Liver (tissue), 9 donors: ENCODE measurements around the gene TAS2R42. TPM values are rescaled to one million over a fixed set of nuclear protein-coding genes. Genes with fewer than 3 reads are reported as not detected.

Source experiments
- DNase-seq: peaks from one replicate; pipeline ENCODE4 v3.0.0-alpha.2; 2017; ENCODE audit warnings: low spot score
- H3K27ac ChIP-seq, 2 donors: one replicate each; pipeline ENCODE4 v1.7.0; 2013; ENCODE audit warnings: inconsistent platforms in 2 of 2, low read length in 2 of 2, control low read depth in 1 of 2, low read depth in 1 of 2, mild to moderate bottlenecking in 1 of 2
- H3K27me3 ChIP-seq, 4 donors: one replicate each; pipeline versions ENCODE4 v1.6.1 to v1.7.0; 2013; ENCODE audit warnings: low read length in 3 of 4, inconsistent platforms in 1 of 4, mild to moderate bottlenecking in 1 of 4, moderate library complexity in 1 of 4; ENCODE audit not compliant: control insufficient read depth in 4 of 4, insufficient read depth in 4 of 4
- H3K36me3 ChIP-seq, 4 donors: one replicate each; pipeline versions ENCODE4 v1.6.1 to v1.7.0; 2013; ENCODE audit warnings: low read length in 3 of 4, mild to moderate bottlenecking in 3 of 4, low read depth in 1 of 4, moderate library complexity in 1 of 4; ENCODE audit not compliant: control insufficient read depth in 4 of 4, insufficient read depth in 3 of 4
- H3K4me1 ChIP-seq, 4 donors: one replicate each; pipeline versions ENCODE4 v1.6.1 to v1.7.0; 2013; ENCODE audit warnings: low read length in 3 of 4, mild to moderate bottlenecking in 3 of 4, moderate library complexity in 1 of 4; ENCODE audit not compliant: control insufficient read depth in 4 of 4, insufficient read depth in 4 of 4
- H3K4me3 ChIP-seq, 3 donors: one replicate each; pipeline versions ENCODE4 v1.6.1 to v1.7.0; 2013; ENCODE audit warnings: low read length in 3 of 3, control low read depth in 1 of 3, low read depth in 1 of 3, mild to moderate bottlenecking in 1 of 3
- H3K9ac ChIP-seq, 2 donors: one replicate each; pipeline ENCODE4 v1.7.0; 2013; ENCODE audit warnings: low read length in 2 of 2, mild to moderate bottlenecking in 2 of 2, moderate library complexity in 2 of 2, control low read depth in 1 of 2, low read depth in 1 of 2
- H3K9me3 ChIP-seq, 4 donors: one replicate each; pipeline versions ENCODE4 v1.6.1 to v1.7.0; 2013; ENCODE audit warnings: low read length in 3 of 4; ENCODE audit not compliant: control insufficient read depth in 4 of 4
- EGR1 ChIP-seq, 2 donors: IDR thresholded peaks; 2 replicates each; pipeline ENCODE4 v1.6.1; 2016 to 2018; ENCODE audit warnings: antibody characterized with exemption in 2 of 2, low read depth in 2 of 2
- FOXA1 ChIP-seq: IDR thresholded peaks from 2 replicates; pipeline ENCODE4 v1.6.1; 2016; ENCODE audit warnings: antibody characterized with exemption
- GABPA ChIP-seq, 2 donors: IDR thresholded peaks in 1 of 2; conservative IDR thresholded peaks in 1 of 2; 2 replicates each; pipeline ENCODE4 v1.6.1; 2016; ENCODE audit warnings: antibody characterized with exemption in 2 of 2, mild to moderate bottlenecking in 1 of 2, moderate library complexity in 1 of 2
- HNF4G ChIP-seq: IDR thresholded peaks from 2 replicates; pipeline ENCODE4 v1.6.1; 2016; ENCODE audit warnings: antibody characterized with exemption
- JUND ChIP-seq, 2 donors: IDR thresholded peaks; 2 replicates each; pipeline ENCODE4 v1.6.1; 2016; ENCODE audit warnings: antibody characterized with exemption in 2 of 2
- NR2F2 ChIP-seq: IDR thresholded peaks from 2 replicates; pipeline ENCODE4 v1.6.1; 2016; ENCODE audit warnings: antibody characterized with exemption
- RAD21 ChIP-seq, 2 donors: IDR thresholded peaks; 2 replicates each; pipeline ENCODE4 v1.6.1; 2016; ENCODE audit warnings: antibody characterized with exemption in 2 of 2, mild to moderate bottlenecking in 2 of 2
- RXRA ChIP-seq, 2 donors: IDR thresholded peaks; 2 replicates each; pipeline ENCODE4 v1.6.1; 2017 to 2018; ENCODE audit warnings: antibody characterized with exemption in 2 of 2, mild to moderate bottlenecking in 1 of 2
- SP1 ChIP-seq: IDR thresholded peaks from 2 replicates; pipeline ENCODE4 v1.6.1; 2018; ENCODE audit warnings: antibody characterized with exemption, mild to moderate bottlenecking
- TAF1 ChIP-seq: conservative IDR thresholded peaks from 2 replicates; pipeline ENCODE4 v1.6.1; 2016; ENCODE audit warnings: antibody characterized with exemption, mild to moderate bottlenecking
- YY1 ChIP-seq: IDR thresholded peaks from 2 replicates; pipeline ENCODE4 v1.6.1; 2016; ENCODE audit warnings: antibody characterized with exemption, mild to moderate bottlenecking
- WGBS: extraction: QIAGEN DNeasy Blood & Tissue Kit; methylation state at CpG from one replicate; pipeline ENCODE4 v1.1.7; 2013; 5-methylcytosine and 5-hydroxymethylcytosine counted together
- polyA plus RNA-seq, 2 donors: library from polyadenylated mRNA; stranded (reverse) in 1 of 2; unstranded in 1 of 2; fragments of 200-250 nt in 1 of 2; fragments of >200 nt in 1 of 2; fragmentation: Nextera tagmentation in 1 of 2; extraction: Ambion mirVana in 1 of 2; gene quantifications; one replicate each; pipeline versions ENCODE4 v1.2.1 to v1.2.3, GENCODE V29; 2013 to 2015
- total RNA-seq, 2 donors: library from RNA; depleted of rRNA; stranded (reverse); fragments of >200 nt; gene quantifications; one replicate each; pipeline ENCODE4 v1.2.3, GENCODE V29; 2014
- TF ChIP-seq, protein P1 (sequence below): IDR thresholded peaks from 2 replicates; pipeline ENCODE4 v1.6.1; 2016; ENCODE audit warnings: antibody characterized with exemption
- TF ChIP-seq, protein P2 (sequence below): IDR thresholded peaks from 2 replicates; pipeline ENCODE4 v1.6.1; 2016; ENCODE audit warnings: antibody characterized with exemption
- TF ChIP-seq, protein P3 (sequence below): IDR thresholded peaks from 2 replicates; pipeline ENCODE4 v1.6.1; 2016; ENCODE audit warnings: antibody characterized with exemption, mild to moderate bottlenecking
- donor health status: healthy.
- donor health status: healthy.
- donor health status: healthy.
- donor health status: healthy.
- donor health status: healthy.

The TAS2R42 gene
- total and polyA plus RNA-seq, 4 donors, result not detected

DNA sequence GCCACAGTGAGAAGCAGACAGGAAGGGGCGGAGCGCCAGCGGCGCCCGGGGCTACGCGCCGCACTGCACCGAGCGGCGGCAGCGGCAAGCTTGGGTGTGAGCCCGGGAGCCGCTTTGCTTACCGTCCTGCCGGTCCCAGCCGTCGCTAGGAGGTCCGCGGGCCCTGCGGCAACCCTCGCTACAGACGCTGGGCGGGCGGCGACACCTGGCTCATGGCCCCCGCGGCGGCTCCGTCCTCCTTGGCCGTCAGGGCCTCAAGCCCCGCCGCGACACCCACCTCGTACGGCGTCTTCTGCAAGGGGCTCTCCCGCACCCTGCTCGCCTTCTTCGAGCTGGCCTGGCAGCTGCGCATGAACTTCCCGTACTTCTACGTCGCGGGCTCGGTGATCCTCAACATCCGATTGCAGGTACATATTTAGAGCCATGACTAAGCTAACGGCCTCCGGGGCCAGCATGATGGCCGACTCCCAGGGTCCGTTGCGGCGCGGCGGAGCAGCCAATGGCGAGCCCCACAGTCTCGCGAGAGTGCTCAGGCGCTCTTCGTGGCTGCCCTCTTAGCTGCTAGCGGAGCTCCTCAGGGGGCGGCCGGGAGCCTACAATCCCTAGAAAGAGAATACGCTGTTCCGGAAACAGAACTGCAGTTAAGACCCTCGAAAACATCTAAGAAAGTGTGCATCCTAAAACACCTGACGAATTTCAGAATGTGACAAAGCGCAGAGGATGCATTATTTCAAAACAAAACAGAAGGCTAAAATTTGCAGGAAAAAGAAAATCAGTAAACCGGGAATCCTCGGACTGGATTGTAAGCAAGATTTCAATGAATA, 15.4 kb downstream of the TAS2R42 start, which contains the start of gene SMIM10L1:
TSS of gene SMIM10L1 (plus strand) at position 50 of the 824 bp plus-strand sequence. CDS start at position 213, 163 bp downstream.
- Histone ChIP-seq H3K9me3 (no peaks in the 10 kb centered on the region), H3K27ac (peak within 1 kb of the TSS; percentile 82 to 92), H3K9ac (peak within 1 kb of the TSS; percentile 81 to 94), H3K4me1 (peaks cover 6 to 29% (median 15%) of the 10 kb centered on the region in 4 donors), H3K4me3 (peak within 1 kb of the TSS; percentile 71 to 98 (median 72)), H3K36me3 (no peaks in the 10 kb centered on the region), H3K27me3 (no peaks in the 10 kb centered on the region)
- DNase-seq, result peak; percentile 87
- WGBS, result under 1% methylated on average over 70 of the region's 70 CpGs
- TF ChIP-seq GABPA (IDR thresholded peaks at IDR 0.05 in 1 of 2, conservative IDR thresholded peaks at IDR 0.05 in 1 of 2) (peak in 1 of 2 donors; percentile 49), SP1 (peak; percentile 7), RAD21 (IDR thresholded peaks at IDR 0.05) (peak; percentile 13 to 51), RXRA (IDR thresholded peaks at IDR 0.05) (no peak), YY1 (peak; percentile 98), NR2F2 (no peak), JUND (IDR thresholded peaks at IDR 0.05) (peak in 1 of 2 donors; percentile 40), HNF4G (no peak)
- TF ChIP-seq, protein P1, sequence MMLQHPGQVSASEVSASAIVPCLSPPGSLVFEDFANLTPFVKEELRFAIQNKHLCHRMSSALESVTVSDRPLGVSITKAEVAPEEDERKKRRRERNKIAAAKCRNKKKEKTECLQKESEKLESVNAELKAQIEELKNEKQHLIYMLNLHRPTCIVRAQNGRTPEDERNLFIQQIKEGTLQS, result no peak
- TF ChIP-seq, protein P2, sequence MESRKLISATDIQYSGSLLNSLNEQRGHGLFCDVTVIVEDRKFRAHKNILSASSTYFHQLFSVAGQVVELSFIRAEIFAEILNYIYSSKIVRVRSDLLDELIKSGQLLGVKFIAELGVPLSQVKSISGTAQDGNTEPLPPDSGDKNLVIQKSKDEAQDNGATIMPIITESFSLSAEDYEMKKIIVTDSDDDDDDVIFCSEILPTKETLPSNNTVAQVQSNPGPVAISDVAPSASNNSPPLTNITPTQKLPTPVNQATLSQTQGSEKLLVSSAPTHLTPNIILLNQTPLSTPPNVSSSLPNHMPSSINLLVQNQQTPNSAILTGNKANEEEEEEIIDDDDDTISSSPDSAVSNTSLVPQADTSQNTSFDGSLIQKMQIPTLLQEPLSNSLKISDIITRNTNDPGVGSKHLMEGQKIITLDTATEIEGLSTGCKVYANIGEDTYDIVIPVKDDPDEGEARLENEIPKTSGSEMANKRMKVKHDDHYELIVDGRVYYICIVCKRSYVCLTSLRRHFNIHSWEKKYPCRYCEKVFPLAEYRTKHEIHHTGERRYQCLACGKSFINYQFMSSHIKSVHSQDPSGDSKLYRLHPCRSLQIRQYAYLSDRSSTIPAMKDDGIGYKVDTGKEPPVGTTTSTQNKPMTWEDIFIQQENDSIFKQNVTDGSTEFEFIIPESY, result peak; percentile 99

DNA sequence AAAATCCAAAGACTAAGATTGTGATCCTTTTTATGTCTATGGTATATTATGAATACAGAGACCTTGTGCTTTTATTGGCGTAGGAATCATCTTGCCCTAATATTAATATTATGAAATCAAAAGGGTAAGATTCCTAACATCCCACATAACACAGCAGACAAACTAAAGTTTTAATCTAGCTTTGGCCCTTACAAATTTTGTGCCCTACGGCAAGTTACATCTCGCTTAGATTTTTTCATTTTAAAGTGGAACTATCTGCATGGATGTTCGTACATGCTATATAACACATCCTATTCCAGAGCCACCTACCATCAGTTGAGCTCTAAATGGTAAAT, 16.0 kb downstream of the TAS2R42 start:
- Histone ChIP-seq H3K9me3 (no peaks in the 10 kb centered on the region), H3K9ac (peak overlapping the region; percentile 79 to 81), H3K4me1 (peaks cover 6 to 29% (median 15%) of the 10 kb centered on the region in 4 donors), H3K36me3 (peaks cover 0 to 3% (median 1%) of the 10 kb centered on the region in 4 donors), H3K4me3 (peak overlapping the region; percentile 71 to 98 (median 72)), H3K27ac (peak overlapping the region; percentile 82 to 92), H3K27me3 (no peaks in the 10 kb centered on the region)
- 4% methylated on average over 4 of the region's 4 CpGs for WGBS
- DNase-seq, result no peak
- no peak for TF ChIP-seq SP1
- no peak for TF ChIP-seq EGR1 (IDR thresholded peaks at IDR 0.05; ENCODE audit: low read depth in 2 of 2)
- TF ChIP-seq TAF1, result no peak
- TF ChIP-seq, protein P1, result no peak
- TF ChIP-seq RAD21 (IDR thresholded peaks at IDR 0.05), result no peak
- TF ChIP-seq, protein P3, sequence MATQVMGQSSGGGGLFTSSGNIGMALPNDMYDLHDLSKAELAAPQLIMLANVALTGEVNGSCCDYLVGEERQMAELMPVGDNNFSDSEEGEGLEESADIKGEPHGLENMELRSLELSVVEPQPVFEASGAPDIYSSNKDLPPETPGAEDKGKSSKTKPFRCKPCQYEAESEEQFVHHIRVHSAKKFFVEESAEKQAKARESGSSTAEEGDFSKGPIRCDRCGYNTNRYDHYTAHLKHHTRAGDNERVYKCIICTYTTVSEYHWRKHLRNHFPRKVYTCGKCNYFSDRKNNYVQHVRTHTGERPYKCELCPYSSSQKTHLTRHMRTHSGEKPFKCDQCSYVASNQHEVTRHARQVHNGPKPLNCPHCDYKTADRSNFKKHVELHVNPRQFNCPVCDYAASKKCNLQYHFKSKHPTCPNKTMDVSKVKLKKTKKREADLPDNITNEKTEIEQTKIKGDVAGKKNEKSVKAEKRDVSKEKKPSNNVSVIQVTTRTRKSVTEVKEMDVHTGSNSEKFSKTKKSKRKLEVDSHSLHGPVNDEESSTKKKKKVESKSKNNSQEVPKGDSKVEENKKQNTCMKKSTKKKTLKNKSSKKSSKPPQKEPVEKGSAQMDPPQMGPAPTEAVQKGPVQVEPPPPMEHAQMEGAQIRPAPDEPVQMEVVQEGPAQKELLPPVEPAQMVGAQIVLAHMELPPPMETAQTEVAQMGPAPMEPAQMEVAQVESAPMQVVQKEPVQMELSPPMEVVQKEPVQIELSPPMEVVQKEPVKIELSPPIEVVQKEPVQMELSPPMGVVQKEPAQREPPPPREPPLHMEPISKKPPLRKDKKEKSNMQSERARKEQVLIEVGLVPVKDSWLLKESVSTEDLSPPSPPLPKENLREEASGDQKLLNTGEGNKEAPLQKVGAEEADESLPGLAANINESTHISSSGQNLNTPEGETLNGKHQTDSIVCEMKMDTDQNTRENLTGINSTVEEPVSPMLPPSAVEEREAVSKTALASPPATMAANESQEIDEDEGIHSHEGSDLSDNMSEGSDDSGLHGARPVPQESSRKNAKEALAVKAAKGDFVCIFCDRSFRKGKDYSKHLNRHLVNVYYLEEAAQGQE, result no peak
- TF ChIP-seq FOXA1, result no peak
- no peak for TF ChIP-seq NR2F2
- TF ChIP-seq YY1, result no peak
